Measurements from ENCODE around the gene ROPN1L.

The ROPN1L gene

DNA sequence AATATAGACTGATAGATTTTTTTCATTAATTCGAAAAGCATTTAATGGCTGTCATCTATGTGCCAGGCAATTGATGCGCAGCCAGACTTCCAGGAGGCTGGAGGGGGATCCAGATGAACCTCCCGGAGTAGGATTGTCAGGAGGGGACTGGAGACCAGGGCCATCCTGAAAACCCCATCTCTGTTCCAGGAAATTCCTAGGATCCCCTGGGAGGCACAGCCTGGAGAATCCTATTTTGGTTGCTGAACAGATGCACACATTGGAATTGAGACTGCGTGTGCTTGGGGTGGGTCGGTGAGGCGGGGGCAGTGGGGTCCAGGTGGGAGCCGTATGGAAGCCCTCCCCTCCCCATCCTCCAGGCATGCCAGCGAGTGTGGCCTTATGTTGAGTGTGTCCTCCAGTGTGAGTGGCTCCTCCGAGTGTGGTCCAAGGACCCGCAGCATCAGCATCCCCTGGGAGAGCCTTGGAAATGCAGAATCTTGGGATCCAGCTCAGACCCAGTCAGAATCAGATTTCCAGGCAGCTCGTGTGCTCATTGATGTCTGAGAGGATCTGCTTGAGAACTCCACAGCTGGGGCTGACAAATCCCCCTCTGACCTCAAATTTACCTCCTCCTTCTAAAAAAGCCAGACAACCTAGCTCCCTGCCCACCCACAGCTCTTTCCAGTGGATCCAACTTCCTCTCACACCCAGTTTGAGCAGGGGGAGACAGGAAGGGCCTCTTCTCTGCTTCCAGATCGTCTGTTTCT is 38.7 kb downstream of the ROPN1L start:
- peak overlapping the region; percentile 93 for H3K27ac ChIP-seq
- ChIA-PET POLR2A (ENCODE audit: low non-redundant PET) (no interaction called here), CTCF (interaction anchor here (0.6 to 1.1 kb wide), 3 partner anchors 148 to 1331 kb away, joined by 4 read pairs; no protein-coding TSS in a partner anchor)
- no peak for DNase-seq (ENCODE audit: low spot score)
- TF ChIP-seq, protein P1, sequence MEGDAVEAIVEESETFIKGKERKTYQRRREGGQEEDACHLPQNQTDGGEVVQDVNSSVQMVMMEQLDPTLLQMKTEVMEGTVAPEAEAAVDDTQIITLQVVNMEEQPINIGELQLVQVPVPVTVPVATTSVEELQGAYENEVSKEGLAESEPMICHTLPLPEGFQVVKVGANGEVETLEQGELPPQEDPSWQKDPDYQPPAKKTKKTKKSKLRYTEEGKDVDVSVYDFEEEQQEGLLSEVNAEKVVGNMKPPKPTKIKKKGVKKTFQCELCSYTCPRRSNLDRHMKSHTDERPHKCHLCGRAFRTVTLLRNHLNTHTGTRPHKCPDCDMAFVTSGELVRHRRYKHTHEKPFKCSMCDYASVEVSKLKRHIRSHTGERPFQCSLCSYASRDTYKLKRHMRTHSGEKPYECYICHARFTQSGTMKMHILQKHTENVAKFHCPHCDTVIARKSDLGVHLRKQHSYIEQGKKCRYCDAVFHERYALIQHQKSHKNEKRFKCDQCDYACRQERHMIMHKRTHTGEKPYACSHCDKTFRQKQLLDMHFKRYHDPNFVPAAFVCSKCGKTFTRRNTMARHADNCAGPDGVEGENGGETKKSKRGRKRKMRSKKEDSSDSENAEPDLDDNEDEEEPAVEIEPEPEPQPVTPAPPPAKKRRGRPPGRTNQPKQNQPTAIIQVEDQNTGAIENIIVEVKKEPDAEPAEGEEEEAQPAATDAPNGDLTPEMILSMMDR (conservative IDR thresholded peaks at IDR 0.05; ENCODE audit: low read depth): no peak

DNA sequence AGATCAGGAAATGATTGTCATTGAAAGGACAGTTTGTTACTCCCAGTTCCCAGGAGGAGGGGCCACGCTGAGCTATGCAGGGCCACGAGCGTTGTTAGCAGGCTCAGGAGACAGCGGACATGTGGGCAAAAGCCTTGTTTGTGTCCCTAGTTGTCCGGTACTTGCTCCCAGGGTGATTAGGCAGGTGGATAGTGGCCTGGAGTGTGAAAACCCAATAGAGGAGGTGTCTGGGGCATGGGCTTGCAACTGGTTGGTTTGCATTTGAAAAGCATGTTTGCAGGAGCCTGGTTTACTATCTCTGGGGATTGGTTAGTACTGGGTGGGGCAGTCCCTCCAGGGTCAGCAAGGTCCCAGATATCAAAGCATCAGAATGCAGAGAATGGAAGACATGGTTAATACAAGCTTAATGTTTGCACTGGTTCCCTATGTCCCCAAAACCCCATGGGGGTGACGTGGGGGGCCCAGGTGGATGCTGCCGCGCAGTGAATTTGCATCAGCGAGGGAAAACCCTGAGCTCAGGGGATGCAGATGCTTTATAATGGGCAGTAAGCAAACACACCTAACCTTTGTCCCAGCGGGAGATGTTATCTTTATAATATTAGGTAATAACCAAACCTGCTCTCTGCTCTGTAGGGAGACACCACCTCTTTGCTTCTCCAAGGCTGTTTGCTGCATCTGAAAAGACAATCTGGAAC is 39.7 kb downstream of the ROPN1L start:
- ChIA-PET POLR2A (ENCODE audit: low non-redundant PET) (no interaction called here), CTCF (interaction anchor here (0.7 to 1.0 kb wide), 2 partner anchors 146 to 1332 kb away, joined by 4 to 5 read pairs; no protein-coding TSS in a partner anchor)
- DNase-seq (ENCODE audit: low spot score): no peak

DNA sequence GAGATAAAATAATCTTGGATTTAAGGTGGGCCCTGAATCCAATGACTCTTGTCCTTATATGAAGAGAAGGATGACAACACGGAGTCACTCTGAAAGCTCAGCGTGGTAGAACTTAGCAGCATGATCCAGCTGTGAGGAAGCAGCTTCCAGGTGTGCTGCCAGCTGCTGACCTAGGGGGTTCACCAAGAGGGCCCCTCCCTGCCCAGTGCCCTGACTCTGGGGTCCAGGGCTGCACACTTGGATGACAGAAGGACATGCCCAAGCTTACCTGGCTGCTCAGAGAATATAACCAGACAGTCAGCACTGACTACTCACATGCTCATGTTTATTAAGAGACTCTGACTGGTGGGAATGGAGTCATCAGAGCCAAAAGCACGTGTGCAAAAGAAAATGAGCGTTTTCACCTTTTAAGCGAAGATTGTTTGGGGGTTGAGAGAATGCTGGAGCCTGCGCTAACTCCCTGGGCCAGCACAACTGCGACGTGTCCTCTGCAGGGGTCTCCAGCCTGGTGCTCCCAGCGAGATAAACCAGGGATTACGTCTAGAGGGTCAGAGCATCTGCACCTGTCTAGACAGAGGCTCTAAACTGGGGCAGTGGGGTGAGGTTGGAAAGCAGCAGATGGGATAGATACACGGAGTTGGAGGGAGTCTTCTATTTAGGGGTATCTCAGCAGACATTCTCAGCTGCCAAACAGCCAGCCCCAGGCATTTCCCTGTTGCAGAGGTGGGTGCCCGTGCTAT is 41.3 kb downstream of the ROPN1L start:
- TF ChIP-seq, protein P1 (conservative IDR thresholded peaks at IDR 0.05; ENCODE audit: low read depth): no peak
- ChIA-PET POLR2A (ENCODE audit: low non-redundant PET) (no interaction called here), CTCF (interaction anchor here (0.7 kb wide), 1 partner anchor 17 kb away, joined by 5 read pairs; no protein-coding TSS in a partner anchor)
- H3K27ac ChIP-seq: no peak overlapping the region
- no peak for DNase-seq (ENCODE audit: low spot score)

More for the DNA sequence above, 39.7 kb downstream of the ROPN1L start:
- peak overlapping the region; percentile 93; the same call in 1 of the 2 replicates for H3K27ac ChIP-seq
- TF ChIP-seq, protein P1 (conservative IDR thresholded peaks at IDR 0.05; ENCODE audit: low read depth): no peak

DNA sequence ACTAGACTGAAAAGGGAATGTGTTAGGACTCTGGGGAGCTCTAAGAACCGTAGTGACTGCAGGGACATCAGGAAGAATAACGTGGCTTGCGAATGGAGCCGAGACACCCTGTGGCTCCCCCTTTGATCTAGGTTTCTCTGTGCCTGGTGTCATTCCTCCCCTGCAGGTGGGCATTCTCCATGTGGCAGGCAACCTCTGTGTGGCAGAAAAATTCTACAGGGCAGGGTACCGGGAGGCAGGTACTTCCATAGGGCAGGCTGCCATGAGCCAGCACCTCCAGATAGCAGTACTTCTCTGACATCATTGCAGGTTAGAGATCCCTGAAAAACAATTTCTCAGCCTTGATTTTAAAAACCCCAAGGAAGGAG is 43.1 kb downstream of the ROPN1L start:
- TF ChIP-seq, protein P1 (conservative IDR thresholded peaks at IDR 0.05; ENCODE audit: low read depth): no peak

DNA sequence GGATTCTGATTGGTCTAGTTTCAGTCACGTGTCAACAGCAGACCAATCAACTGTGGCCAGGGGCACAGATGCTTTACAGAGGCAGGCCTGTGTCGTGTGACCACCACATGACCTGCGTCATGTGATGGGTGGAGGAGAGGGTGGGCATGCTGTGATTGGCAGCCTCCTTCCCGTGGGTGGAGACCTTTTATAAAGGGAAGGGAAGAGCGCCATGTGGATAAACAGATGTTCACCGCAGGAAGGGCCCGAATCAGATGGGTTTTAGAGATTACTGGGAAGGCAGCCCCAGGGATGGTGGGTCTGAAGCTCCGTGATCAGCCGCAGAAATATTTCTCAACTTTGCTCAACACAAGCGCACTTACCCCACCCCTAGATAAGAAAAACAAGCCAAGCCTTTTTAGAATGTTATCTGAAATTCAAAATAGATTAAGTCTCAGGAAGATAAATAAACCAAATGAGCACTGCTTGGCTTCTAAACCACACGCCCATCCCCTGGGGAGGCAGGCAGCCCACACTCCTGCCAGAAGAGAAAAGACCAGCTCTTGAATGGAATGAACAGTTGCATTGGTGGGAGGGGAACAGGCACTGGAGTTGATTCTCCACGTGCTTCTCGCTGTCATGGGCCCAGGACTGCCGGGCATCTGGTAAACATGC is 43.6 kb downstream of the ROPN1L start:
- POLR2A ChIA-PET (ENCODE audit: low non-redundant PET): no interaction called here
- CTCF ChIA-PET: interaction anchor here (0.5 to 0.6 kb wide), 2 partner anchors 1061 to 1137 kb away, joined by 3 read pairs; no protein-coding TSS in a partner anchor
- no peak overlapping the region for H3K27ac ChIP-seq
- TF ChIP-seq, protein P1 (conservative IDR thresholded peaks at IDR 0.05; ENCODE audit: low read depth): no peak
- DNase-seq (ENCODE audit: low spot score): no peak

More for the DNA sequence above, 43.1 kb downstream of the ROPN1L start:
- DNase-seq (ENCODE audit: low spot score): no peak
- ChIA-PET POLR2A (ENCODE audit: low non-redundant PET) (no interaction called here), CTCF (no interaction called here)
- no peak overlapping the region for H3K27ac ChIP-seq

DNA sequence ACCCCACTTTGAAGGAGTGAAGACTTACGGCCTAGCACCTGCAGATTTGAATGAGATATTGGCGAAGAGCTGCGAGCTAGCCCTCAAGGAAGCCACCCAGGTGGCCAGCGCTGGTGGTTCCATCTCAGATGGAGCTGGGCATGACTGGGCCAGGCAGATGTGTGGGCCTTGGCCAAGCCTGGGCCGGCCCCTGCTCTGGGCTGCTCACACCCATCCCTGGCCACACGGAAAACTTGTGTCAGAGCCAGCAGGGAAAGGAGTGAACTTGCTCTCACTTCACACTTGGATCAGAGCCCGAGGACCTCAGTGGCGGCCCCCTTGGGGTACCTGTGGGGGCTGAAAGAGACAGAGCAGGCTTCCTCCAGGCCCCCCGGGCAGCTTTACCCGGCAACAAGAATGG is 44.2 kb downstream of the ROPN1L start:
- TF ChIP-seq, protein P1 (conservative IDR thresholded peaks at IDR 0.05; ENCODE audit: low read depth): no peak
- no peak overlapping the region for H3K27ac ChIP-seq
- DNase-seq (ENCODE audit: low spot score): no peak
- ChIA-PET CTCF (interaction anchor here (0.5 kb wide), 1 partner anchor 1138 kb away, joined by 3 read pairs; no protein-coding TSS in a partner anchor), POLR2A (ENCODE audit: low non-redundant PET) (no interaction called here)

Measured in RWPE1 (cell line).